Right lobe of liver (tissue), 4 donors: ENCODE results near the gene TPST2.

Experiments used
- CTCF ChIP-seq, 4 donors: fragments of 200-600 bp in 3 of 4; fragments of 450-650 bp in 1 of 4; IDR thresholded peaks; one replicate each; pipeline versions ENCODE4 v1.5.1 to v1.8.0; 2016 to 2022; ENCODE audit warnings: antibody characterized with exemption in 4 of 4, mild to moderate bottlenecking in 2 of 4
- POLR2A ChIP-seq: fragments of 450-650 bp; IDR thresholded peaks from one replicate; pipeline ENCODE4 v1.6.1; 2017; ENCODE audit warnings: antibody characterized with exemption, mild to moderate bottlenecking
- donor health status: DM: no; HTN: no; CAD: no.
- donor health status: DM: no; HTN: no; CAD: no.
- donor health status: DM: no; HTN: yes; CAD: no.

DNA sequence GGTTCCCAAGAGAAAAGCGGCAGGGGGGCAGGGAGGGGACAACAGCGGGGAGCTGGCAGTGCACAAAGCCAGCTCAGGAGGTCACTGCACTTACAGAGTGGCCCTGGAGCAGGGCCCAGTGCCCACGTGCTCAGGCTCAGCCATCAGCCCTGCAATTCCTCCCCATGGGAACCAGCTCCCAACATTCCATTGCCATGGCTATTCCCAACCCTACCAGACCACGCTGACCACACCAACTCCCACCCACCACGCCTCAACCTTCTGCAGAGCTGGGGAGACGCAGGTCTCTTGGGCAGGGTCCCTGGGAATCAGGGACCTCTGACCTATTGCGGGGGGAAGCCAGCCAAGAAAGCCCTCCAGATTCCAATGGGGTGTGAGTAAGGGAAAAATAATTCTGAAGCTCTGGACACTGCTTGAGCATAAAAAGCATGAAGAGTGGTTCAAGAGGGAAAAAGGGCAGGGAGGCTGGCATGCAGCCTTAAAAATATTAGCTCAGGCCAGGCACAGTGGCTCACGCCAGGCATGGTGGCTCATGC is 39.4 kb downstream of the TPST2 start:
- TF ChIP-seq CTCF (IDR thresholded peaks at IDR 0.05) = no peak
- no peak for TF ChIP-seq POLR2A
